CMK (cell line): ENCODE results near the gene KCNG4.

Experiments
- DNase-seq: peaks from one replicate; pipeline ENCODE4 v3.0.0-alpha.2; 2010; ENCODE audit warnings: low read depth

KCNG4 gene, protein sequence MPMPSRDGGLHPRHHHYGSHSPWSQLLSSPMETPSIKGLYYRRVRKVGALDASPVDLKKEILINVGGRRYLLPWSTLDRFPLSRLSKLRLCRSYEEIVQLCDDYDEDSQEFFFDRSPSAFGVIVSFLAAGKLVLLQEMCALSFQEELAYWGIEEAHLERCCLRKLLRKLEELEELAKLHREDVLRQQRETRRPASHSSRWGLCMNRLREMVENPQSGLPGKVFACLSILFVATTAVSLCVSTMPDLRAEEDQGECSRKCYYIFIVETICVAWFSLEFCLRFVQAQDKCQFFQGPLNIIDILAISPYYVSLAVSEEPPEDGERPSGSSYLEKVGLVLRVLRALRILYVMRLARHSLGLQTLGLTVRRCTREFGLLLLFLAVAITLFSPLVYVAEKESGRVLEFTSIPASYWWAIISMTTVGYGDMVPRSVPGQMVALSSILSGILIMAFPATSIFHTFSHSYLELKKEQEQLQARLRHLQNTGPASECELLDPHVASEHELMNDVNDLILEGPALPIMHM

DNA sequence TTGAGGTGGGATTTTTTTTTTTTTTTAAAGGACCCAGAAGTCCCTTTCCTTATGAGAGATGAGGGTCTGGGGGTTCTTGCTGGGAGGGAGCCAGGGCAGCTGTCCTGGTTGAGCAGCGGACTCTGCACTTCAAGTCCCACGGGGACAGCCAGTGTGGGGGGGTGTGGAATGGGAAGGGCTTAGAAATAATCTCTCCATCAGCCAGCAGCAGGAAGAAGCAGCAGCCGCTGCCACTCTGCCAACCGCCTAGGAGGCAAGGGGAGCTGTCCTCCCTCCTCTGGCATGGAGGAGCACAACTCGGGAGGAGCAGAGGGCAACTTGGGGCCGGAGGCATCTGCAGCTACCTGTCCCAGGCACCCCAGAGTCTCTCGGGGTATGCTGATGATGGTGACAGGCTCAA is at the start of gene KCNG4:
TSS of gene KCNG4 (minus strand) at position 104 of the 400 bp plus-strand sequence. CDS start 2,527 bp downstream, outside the sequence.
- no peak for DNase-seq

GRCh38 chr16:84288902-84289301 is 49.1 kb upstream of the KCNG4 start:
- no peak for DNase-seq

- DNase-seq = peak; percentile 68
Measured at GRCh38 chr16:84286578-84287240, 46.9 kb upstream of the KCNG4 start.

DNA sequence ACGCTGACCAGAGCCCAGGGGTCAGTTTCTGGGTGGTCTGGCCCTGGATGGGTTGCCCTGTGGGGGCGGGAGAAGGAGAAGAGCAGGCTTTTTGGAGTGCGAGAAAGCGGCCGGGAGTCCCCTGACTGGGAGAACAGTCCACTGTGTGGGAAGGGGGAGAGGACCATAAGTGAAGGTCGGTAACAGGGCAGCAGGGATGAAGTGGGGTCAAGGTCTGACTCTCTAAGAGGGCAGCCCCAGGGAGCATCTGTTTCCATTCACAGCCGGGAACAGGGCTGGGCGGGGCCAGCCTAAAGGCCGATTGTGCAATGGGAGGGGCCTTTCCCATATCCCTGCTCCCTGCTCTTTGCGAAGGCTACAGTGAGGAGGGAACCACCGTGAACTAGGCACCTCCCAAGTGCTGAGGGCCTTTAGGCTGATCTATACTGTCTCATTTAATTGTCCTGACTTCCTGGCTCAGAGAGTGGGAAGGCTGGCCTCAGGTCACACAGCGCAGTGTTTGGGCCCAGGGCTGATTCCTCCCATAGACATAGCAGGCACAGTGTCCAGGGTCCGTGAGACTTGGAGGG is 44.4 kb upstream of the KCNG4 start:
- no peak for DNase-seq

- no peak for DNase-seq
Measured at GRCh38 chr16:84283314-84284153, 43.7 kb upstream of the KCNG4 start.

DNA sequence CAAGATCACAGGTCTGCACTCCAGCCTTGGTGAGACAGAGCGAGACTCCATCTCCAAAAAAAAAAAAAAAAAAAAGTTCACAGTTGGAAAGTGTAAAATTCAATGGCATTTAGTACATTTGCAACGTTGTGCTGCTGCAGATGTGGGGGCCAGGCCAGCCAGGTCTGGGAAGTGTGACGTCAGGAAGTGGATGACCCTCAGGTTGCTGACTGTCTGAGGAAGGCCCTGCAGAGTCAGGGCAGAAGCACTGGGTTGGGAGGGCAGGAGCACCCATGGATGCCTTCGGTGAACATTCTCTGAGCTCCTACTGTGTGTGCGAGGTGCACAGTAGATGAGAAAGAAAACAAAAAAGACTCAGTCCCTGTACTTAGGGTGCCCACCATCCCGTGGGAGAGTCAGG is 42.7 kb upstream of the KCNG4 start:
- no peak for DNase-seq

DNA sequence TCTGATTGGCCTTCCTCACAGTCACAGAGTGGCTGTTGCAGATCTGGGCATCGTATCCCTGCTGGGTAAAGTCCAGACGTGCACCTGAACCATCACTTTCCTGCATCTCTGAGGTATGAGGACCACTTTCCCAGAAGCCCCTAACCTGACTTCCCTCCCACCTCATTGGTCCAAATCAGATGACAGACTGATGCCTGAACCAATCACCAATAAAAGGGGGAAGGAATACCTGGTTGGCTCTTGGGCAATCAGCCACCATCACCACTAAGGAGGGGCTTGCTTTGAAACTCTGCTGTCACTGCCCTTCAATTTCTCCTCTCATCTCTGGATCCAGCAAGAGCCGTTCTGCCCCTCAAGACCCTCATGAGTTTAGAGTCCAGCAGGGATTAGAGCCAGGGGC is 41.3 kb upstream of the KCNG4 start:
- DNase-seq = no peak

DNA sequence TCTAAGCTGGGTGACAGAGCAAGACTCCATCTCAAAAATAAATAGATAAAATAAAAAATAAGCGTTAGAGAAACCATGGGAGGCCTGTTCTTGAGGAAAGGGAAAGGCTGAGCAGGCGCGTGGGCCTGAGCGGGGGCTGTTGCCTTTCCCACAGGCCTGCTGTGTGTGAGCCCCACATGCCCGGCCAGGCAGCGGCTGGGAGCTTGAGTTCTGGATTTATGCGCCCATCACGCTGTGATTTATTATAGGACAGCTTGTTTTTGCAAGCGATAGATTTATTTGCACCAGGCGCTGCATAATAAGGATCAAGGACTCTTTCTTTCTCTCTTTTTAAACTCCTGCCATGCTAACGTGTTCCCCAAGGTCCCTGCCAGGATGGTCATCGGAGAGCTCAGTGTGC is 40.1 kb upstream of the KCNG4 start:
- DNase-seq = no peak

GRCh38 chr16:84278968-84279367 is 39.2 kb upstream of the KCNG4 start:
- no peak for DNase-seq

DNA sequence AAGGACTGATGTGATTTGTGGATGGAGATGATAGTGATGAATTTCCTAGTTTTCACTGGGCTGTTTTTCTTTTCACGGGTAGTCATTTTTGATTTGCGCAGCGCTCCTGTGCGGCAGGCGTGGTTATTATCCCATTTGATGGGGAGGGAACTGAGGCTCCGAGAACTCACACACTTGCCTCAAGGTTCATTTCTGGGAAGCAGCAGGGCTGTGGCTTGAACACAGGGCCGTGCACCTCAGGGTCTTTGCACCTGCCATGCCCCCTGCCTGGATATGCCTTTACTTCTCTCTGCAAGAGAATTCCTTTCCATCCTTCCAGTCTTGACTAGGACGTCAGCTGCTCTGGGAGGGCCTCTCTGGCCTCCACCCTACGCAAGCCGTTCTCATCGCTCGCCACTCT is 38.5 kb upstream of the KCNG4 start:
- no peak for DNase-seq

DNA sequence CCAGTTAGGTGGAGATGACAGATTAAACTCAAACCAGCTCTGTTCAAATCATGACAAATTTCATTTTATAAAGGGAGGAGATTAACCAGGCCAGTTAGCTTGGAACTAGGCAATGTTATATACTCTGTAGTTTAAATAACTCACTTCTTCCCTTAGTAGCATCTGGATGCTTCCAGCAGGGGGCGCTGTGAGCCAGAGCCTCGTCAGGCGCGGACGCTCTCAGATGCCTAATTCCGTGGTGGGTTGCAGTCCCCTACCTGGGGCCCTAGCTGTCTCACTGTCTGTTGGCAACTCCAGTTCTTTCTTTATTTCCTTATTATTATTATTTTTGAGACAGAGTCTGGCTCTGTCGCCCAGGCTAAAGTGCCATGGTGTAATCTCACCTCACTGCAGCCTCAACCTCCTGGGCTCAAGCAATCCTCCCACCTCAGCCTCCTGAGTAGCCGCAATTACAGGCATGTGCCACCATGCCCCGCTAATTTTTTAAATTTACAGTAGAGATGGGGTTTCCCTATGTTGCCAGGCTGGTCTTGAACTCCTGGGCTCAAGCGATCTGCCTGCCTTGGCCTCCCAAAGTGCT is 37.5 kb upstream of the KCNG4 start:
- peak; percentile 58 for DNase-seq

GRCh38 chr16:84275585-84276151 is 35.9 kb upstream of the KCNG4 start:
- DNase-seq = no peak

DNA sequence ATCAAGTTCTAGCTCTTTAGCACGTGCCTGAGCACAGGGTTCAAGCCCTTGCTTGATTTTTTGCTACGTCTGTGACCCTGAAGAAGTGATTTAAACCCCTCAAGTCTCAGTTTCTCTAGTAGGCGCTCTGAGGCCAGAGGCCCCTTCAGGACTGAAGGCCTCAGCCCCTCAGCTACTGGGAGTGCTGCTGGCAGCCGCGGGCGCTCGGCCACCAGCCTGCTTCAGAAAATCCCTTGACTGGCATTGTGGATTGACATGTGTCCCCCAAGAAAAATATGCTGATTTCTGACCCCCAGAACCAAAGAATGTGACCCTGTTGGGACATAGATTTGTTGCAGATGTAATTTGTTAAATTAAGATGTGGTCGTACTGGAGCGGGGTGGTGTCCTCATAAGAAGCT is 34.7 kb upstream of the KCNG4 start:
- no peak for DNase-seq

DNA sequence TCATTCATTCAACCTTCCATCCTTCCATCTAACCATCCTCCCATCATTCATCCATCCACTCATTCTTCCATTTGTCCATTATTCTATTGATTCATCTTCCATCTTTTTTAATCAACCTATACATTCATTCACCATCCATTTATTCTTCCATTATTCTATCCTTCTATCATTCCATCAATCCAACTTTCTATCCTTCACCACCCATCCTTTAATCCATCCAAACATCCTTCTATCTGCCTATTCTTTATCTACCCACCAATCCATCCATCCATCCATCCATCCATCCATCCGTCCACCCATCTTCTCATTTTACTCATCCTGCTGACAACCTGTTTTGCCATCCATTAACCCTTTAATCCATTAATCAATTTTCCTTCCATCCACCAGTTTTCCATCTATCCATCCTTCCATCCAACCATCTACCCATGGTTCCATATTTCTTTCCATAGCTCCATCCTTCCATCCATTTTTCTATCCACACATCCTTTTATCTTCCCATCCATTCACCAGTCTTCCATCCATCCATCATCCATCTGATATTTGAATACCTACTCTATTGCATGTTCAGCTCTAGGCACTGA is 33.0 kb upstream of the KCNG4 start:
- DNase-seq = no peak

DNA sequence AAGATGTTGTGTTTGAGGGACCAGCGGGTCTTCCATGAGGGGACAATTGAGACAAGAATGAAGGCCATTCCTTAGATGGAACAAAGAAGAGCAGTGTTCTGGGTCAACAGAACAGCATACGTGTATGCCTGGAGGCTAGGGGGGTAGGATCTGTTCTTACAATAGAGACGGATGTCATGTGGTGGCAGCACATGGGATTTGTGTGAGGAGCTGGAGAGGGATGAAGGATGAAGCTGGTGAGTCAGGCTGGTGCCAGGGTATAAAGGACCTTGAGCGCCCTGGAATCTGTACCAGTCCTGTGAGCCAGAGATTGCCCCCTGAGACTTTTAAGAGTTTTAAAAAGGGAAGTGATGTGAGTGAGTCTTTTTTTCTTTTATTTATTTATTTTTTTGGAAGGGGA is 32.1 kb upstream of the KCNG4 start:
- no peak for DNase-seq

GRCh38 chr16:84271037-84271436 is 31.2 kb upstream of the KCNG4 start:
- DNase-seq = no peak

GRCh38 chr16:84270531-84270930 is 30.7 kb upstream of the KCNG4 start:
- no peak for DNase-seq

- DNase-seq = no peak
Measured at GRCh38 chr16:84270071-84270470, 30.3 kb upstream of the KCNG4 start.

- DNase-seq = no peak
Measured at GRCh38 chr16:84268291-84269040, 28.7 kb upstream of the KCNG4 start.

DNA sequence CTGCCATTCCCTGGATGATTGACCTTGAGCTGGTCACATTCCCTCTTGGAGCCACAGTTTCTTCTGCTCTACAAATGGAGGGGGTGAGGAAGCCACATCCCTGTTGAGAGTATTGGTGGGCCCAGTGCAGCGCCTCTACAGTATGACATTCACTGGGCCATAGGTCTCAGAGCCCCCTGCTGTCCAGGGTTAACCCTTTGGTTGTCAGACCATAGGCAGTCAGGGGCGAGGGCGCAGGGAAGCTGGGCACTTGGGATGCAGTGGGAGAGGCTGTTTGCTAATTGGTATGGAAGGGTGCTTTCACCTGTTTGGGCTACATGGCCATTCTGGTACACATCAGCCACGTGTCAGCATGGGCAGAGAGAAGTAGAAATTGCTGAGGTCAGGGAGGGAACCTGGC is 27.6 kb upstream of the KCNG4 start:
- no peak for DNase-seq
